ENCODE data around the gene PRDM5. TPM values are rescaled to one million over a fixed set of nuclear protein-coding genes. Genes with fewer than 3 reads are reported as not detected.

Gene PRDM5
- total and polyA plus RNA-seq, 10 of the 15 experiments (the other 5 are each of a cell fraction or from before 2014, with no cell fraction given): 0.07 TPM; not detected in 9

- TF ChIP-seq IRF4 (IDR thresholded peaks at IDR 0.05; ENCODE audit: low read depth, low read length) (no peak), NKRF (conservative IDR thresholded peaks at IDR 0.05) (no peak), CEBPZ (IDR thresholded peaks at IDR 0.05; ENCODE audit: low read depth, low read length) (no peak), EP300 (IDR thresholded peaks at IDR 0.05; ENCODE audit: borderline replicate concordance in 1 of 2, control insufficient read depth in 1 of 2, low read depth in 2 of 2, low read length in 2 of 2) (no peak), SMARCA5 (IDR thresholded peaks at IDR 0.05) (no peak), MXI1 (IDR thresholded peaks at IDR 0.05; ENCODE audit: low read depth, low read length) (no peak), BRCA1 (IDR thresholded peaks at IDR 0.05; ENCODE audit: low read depth, low read length) (no peak), ZBTB40 (IDR thresholded peaks at IDR 0.05; ENCODE audit: borderline replicate concordance) (no peak)
Observed at GRCh38 chr4:120897981-120898719, 24.4 kb downstream of the PRDM5 start (continued).
